Measurements from ENCODE around the gene SYNE1.
A peak's percentile ranks its signal among the peaks of the same experiment; 100 is the strongest.

SYNE1 gene

GRCh38 chr6:152391179-152391880 is 245.8 kb downstream of the SYNE1 start:
- Histone ChIP-seq H3K4me3 (ENCODE audit: low read depth, low read length) (no peak overlapping the region), H3K27me3 (ENCODE audit: insufficient read depth, low read depth, severe bottlenecking) (no peaks in the 10 kb centered on the region), H3K27ac (no peak overlapping the region), H3K9me3 (ENCODE audit: severe bottlenecking) (no peaks in the 10 kb centered on the region), H3K36me3 (no peaks in the 10 kb centered on the region)
- TF ChIP-seq CTCF (IDR thresholded peaks at IDR 0.05; ENCODE audit: low read depth, low read length): no peak
- DNase-seq: no peak

GRCh38 chr6:152387091-152387490 is 250.1 kb downstream of the SYNE1 start:
- H3K36me3 ChIP-seq: no peaks in the 10 kb centered on the region
- H3K9me3 ChIP-seq (ENCODE audit: severe bottlenecking): no peaks in the 10 kb centered on the region
- no peak for DNase-seq
- no peak overlapping the region for H3K27ac ChIP-seq
- TF ChIP-seq CTCF (IDR thresholded peaks at IDR 0.05; ENCODE audit: low read depth, low read length): no peak
- H3K4me3 ChIP-seq (ENCODE audit: low read depth, low read length): no peak overlapping the region
- no peaks in the 10 kb centered on the region for H3K27me3 ChIP-seq (ENCODE audit: insufficient read depth, low read depth, severe bottlenecking)

- Histone ChIP-seq H3K27me3 (ENCODE audit: insufficient read depth, low read depth, severe bottlenecking) (no peaks in the 10 kb centered on the region), H3K27ac (no peak overlapping the region), H3K9me3 (ENCODE audit: severe bottlenecking) (no peaks in the 10 kb centered on the region), H3K4me3 (ENCODE audit: low read depth, low read length) (no peak overlapping the region), H3K36me3 (no peaks in the 10 kb centered on the region)
- TF ChIP-seq CTCF (IDR thresholded peaks at IDR 0.05; ENCODE audit: low read depth, low read length): no peak
- DNase-seq: no peak
Measured at GRCh38 chr6:152386131-152386530, 251.0 kb downstream of the SYNE1 start.

GRCh38 chr6:152380993-152381898 is 255.9 kb downstream of the SYNE1 start:
- peak overlapping the region; percentile 77 for H3K27ac ChIP-seq
- H3K4me3 ChIP-seq (ENCODE audit: low read depth, low read length): peak overlapping the region; percentile 40
- H3K9me3 ChIP-seq (ENCODE audit: severe bottlenecking): no peaks in the 10 kb centered on the region
- DNase-seq: peak; percentile 38
- H3K27me3 ChIP-seq (ENCODE audit: insufficient read depth, low read depth, severe bottlenecking): no peaks in the 10 kb centered on the region
- no peaks in the 10 kb centered on the region for H3K36me3 ChIP-seq
- TF ChIP-seq CTCF (IDR thresholded peaks at IDR 0.05; ENCODE audit: low read depth, low read length): no peak

GRCh38 chr6:152380351-152380767 is 256.8 kb downstream of the SYNE1 start:
- TF ChIP-seq CTCF (IDR thresholded peaks at IDR 0.05; ENCODE audit: low read depth, low read length): no peak
- peak overlapping the region; percentile 77 for H3K27ac ChIP-seq
- H3K9me3 ChIP-seq (ENCODE audit: severe bottlenecking): no peaks in the 10 kb centered on the region
- DNase-seq: peak; percentile 39
- peak overlapping the region; percentile 40 for H3K4me3 ChIP-seq (ENCODE audit: low read depth, low read length)
- no peaks in the 10 kb centered on the region for H3K36me3 ChIP-seq
- no peaks in the 10 kb centered on the region for H3K27me3 ChIP-seq (ENCODE audit: insufficient read depth, low read depth, severe bottlenecking)

Measured in WERI-Rb-1 (cell line).